Endothelial cell of umbilical vein (primary cell): ENCODE data around the gene SPINK1. TPM values are rescaled to one million over a fixed set of nuclear protein-coding genes. Genes with fewer than 3 reads are reported as not detected.

Experiments
- BruUV-seq: library from RNA; stranded (reverse); fragments of 400-500 nt; replicated peaks from 2 replicates; lab custom pipeline; 2021; lab: Mats Ljungman, UMichigan
- CTCF ChIA-PET: fragments of 300-600, 350-600 bp; sonication (Branson Sonifier 250); formaldehyde crosslinking; loops from one replicate; lab custom pipeline; 2021; ENCODE audit warnings: antibody characterized with exemption, inconsistent platforms; lab: Charles Lee
- POLR2A ChIA-PET: fragments of 300-600, 350-600 bp; sonication (Branson Sonifier 250); formaldehyde crosslinking; loops from one replicate; lab custom pipeline; 2021; ENCODE audit warnings: antibody characterized with exemption, inconsistent platforms; lab: Charles Lee
- DNase-seq: peaks from one replicate; pipeline ENCODE4 v3.0.0-alpha.2; 2011; ENCODE audit warnings: low read depth, low spot score
- FAIRE-seq: peaks from 2 replicates; lab custom pipeline; 2011; peaks lifted over from hg19 to GRCh38; lab: Jason Lieb, UNC
- H2AFZ ChIP-seq: 2 replicates; pipeline ENCODE4 v1.6.0; 2012; ENCODE audit warnings: low read depth, low read length, control low read depth, inconsistent platforms
- H3K27ac ChIP-seq: 2 replicates; pipeline ENCODE4 v1.5.1; 2011; ENCODE audit warnings: low read depth, mild to moderate bottlenecking, control low read depth, low read length, moderate library complexity; ENCODE audit not compliant: insufficient read depth
- H3K27me3 ChIP-seq, 2 experiments: 2 replicates each; pipeline versions ENCODE4 v1.6.0 to v1.6.1; 2011; ENCODE audit warnings: low read length in 2 of 2, mixed read lengths in 1 of 2; ENCODE audit not compliant: control insufficient read depth in 2 of 2, insufficient read depth in 2 of 2
- H3K36me3 ChIP-seq, 2 experiments: 2 replicates in 1 of 2; 3 replicates in 1 of 2; pipeline ENCODE4 v1.5.1; 2011; ENCODE audit warnings: low read length in 2 of 2, mild to moderate bottlenecking in 1 of 2, moderate library complexity in 1 of 2; ENCODE audit not compliant: control insufficient read depth in 2 of 2, insufficient read depth in 2 of 2; ENCODE audit errors: extremely low read depth in 1 of 2
- H3K4me1 ChIP-seq: 3 replicates; pipeline ENCODE4 v1.5.1; 2011; ENCODE audit warnings: mild to moderate bottlenecking, low read length; ENCODE audit not compliant: control insufficient read depth, insufficient read depth; ENCODE audit errors: extremely low read depth
- H3K4me2 ChIP-seq: 2 replicates; pipeline ENCODE4 v1.6.1; 2011; ENCODE audit warnings: low read length, control low read depth, mixed read lengths; ENCODE audit not compliant: insufficient read depth
- H3K4me3 ChIP-seq, 3 experiments: fragments of 200-600 bp in 1 of 3; sonication (generic), shearing (Covaris generic) in 1 of 3; replicated peaks in 1 of 3; 2 replicates each; pipeline ENCODE4 v1.5.1; 2011 to 2016; ENCODE audit warnings: control low read depth in 3 of 3, low read length in 3 of 3, mild to moderate bottlenecking in 2 of 3, inconsistent platforms in 1 of 3, low read depth in 1 of 3, moderate library complexity in 1 of 3; ENCODE audit not compliant: insufficient read depth in 1 of 3
- H3K79me2 ChIP-seq: 2 replicates; pipeline ENCODE4 v1.6.0; 2012; ENCODE audit warnings: low read length, inconsistent platforms; ENCODE audit not compliant: control insufficient read depth, insufficient read depth
- H3K9ac ChIP-seq: replicated peaks from 2 replicates; pipeline ENCODE3; 2011; ENCODE audit warnings: low read length, control low read depth; ENCODE audit not compliant: insufficient read depth; ENCODE audit errors: extremely low read depth
- H3K9me1 ChIP-seq: replicated peaks from 3 replicates; pipeline ENCODE4 v1.6.0; 2011; ENCODE audit warnings: mild to moderate bottlenecking, low read length; ENCODE audit not compliant: control insufficient read depth, insufficient read depth; ENCODE audit errors: extremely low read depth
- H3K9me3 ChIP-seq: replicated peaks from 2 replicates; pipeline ENCODE4 v1.5.1; 2012; ENCODE audit warnings: low read length, inconsistent platforms; ENCODE audit not compliant: control insufficient read depth, insufficient read depth
- H4K20me1 ChIP-seq: replicated peaks from 2 replicates; pipeline ENCODE3; 2011; ENCODE audit warnings: mild to moderate bottlenecking, low read length; ENCODE audit not compliant: control insufficient read depth, insufficient read depth; ENCODE audit errors: extremely low read depth
- CTCF ChIP-seq, 2 donors: IDR thresholded peaks; 1 replicate in 1 of 2; 2 replicates in 1 of 2; pipeline ENCODE4 v1.5.1; 2011; ENCODE audit warnings: low read length in 2 of 2, mild to moderate bottlenecking in 2 of 2, moderate library complexity in 2 of 2, control low read depth in 1 of 2, inconsistent platforms in 1 of 2, low read depth in 1 of 2; ENCODE audit not compliant: insufficient read depth in 1 of 2; ENCODE audit errors: extremely low read depth in 1 of 2
- EZH2 ChIP-seq: IDR thresholded peaks from 2 replicates; pipeline ENCODE4 v1.6.1; 2012; ENCODE audit warnings: borderline replicate concordance, low read depth, mild to moderate bottlenecking, moderate library complexity, low read length, inconsistent platforms; ENCODE audit not compliant: severe bottlenecking
- FOS ChIP-seq: IDR thresholded peaks from 2 replicates; pipeline ENCODE4 v1.6.1; 2011; ENCODE audit warnings: mild to moderate bottlenecking, low read length, moderate library complexity, borderline replicate concordance; ENCODE audit not compliant: insufficient read depth
- MYC ChIP-seq: IDR thresholded peaks from one replicate; pipeline ENCODE4 v1.6.1; 2011; ENCODE audit warnings: mild to moderate bottlenecking, low read depth, low read length
- POLR2AphosphoS5 ChIP-seq: IDR thresholded peaks from 2 replicates; pipeline ENCODE4 v1.6.1; 2012; ENCODE audit warnings: low read depth, mild to moderate bottlenecking, control low read depth, low read length, moderate library complexity; ENCODE audit not compliant: insufficient read depth
- dilution Hi-C: fragments of 300-500 bp; cut with MboI; formaldehyde crosslinking; loops from one replicate; pipeline ENCODE4 v1.15.0; 2019; ENCODE audit warnings: low sequenced_read_pairs; ENCODE audit not compliant: extremely low pct_ligation_motif_present
- intact Hi-C: fragments of 100-400 bp; cut with micrococcal nuclease; formaldehyde crosslinking; loops from one replicate; pipeline ENCODE4 v1.10.0; 2022
- polyA plus RNA-seq, 4 experiments: library from polyadenylated mRNA; depleted of rRNA in 3 of 4; stranded (reverse) in 3 of 4; unstranded in 1 of 4; fragments of >200 nt; gene quantifications; 2 replicates each; pipeline versions ENCODE4 v1.2.1 to v1.2.3, GENCODE V29; 2011 to 2012; ENCODE audit warnings: missing spikeins in 1 of 4
- total RNA-seq: library from RNA; stranded (reverse); gene quantifications from 2 replicates; pipeline ENCODE4 v1.2.3, GENCODE V29; 2021

The SPINK1 gene
- total and polyA plus RNA-seq, 2 donors (not counting 3 experiments of a cell fraction or from before 2014, with no cell fraction given) = not detected

- Histone ChIP-seq H3K9me1 (no peaks in the 10 kb centered on the region), H3K36me3 (no peaks in the 10 kb centered on the region), H3K9ac (no peak overlapping the region), H2AFZ (no peak overlapping the region), H3K4me1 (peaks cover 4% of the 10 kb centered on the region), H3K4me2 (no peak overlapping the region), H4K20me1 (no peaks in the 10 kb centered on the region), H3K4me3 (no peak overlapping the region), H3K79me2 (no peaks in the 10 kb centered on the region), H3K9me3 (no peaks in the 10 kb centered on the region), H3K27ac (no peak overlapping the region), H3K27me3 (peaks cover 9 to 33% of the 10 kb centered on the region in 2 experiments)
- intact Hi-C loops = no loop called here
- DNase-seq (no peak), FAIRE-seq (no peak)
- dilution Hi-C loops = no loop called here
- POLR2A ChIA-PET = no interaction called here
- CTCF ChIA-PET = interaction anchor here (1.8 kb wide), 1 partner anchor 39 kb away, joined by 3 read pairs; no protein-coding TSS in a partner anchor
- no TSS peak for BruUV-seq
- no peak for TF ChIP-seq MYC
- no peak for TF ChIP-seq EZH2
- TF ChIP-seq FOS = no peak
- no peak for TF ChIP-seq POLR2AphosphoS5
- TF ChIP-seq CTCF (IDR thresholded peaks at IDR 0.05; ENCODE audit: extremely low read depth in 1 of 2, insufficient read depth in 1 of 2, low read depth in 1 of 2, low read length in 2 of 2) = no peak
Observed at GRCh38 chr5:147780924-147781573, 50.4 kb downstream of the SPINK1 start.
